AG04450 (cell line): ENCODE results near the gene LCNL1. TPM values are rescaled to one million over a fixed set of nuclear protein-coding genes. Genes with fewer than 3 reads are reported as not detected.

Source experiments
- CTCF ChIA-PET: fragments of 300-600, 350-600 bp; formaldehyde crosslinking; extraction: SDS; loops from one replicate; lab custom pipeline; 2022; ENCODE audit warnings: antibody characterized with exemption, inconsistent platforms; lab: Charles Lee
- POLR2A ChIA-PET: fragments of 350-600 bp; formaldehyde crosslinking; extraction: SDS; loops from one replicate; lab custom pipeline; 2021; ENCODE audit warnings: antibody characterized with exemption, inconsistent platforms; lab: Yijun Ruan, JAX
- DNase-seq: peaks from one replicate; pipeline ENCODE4 v3.0.0-alpha.2; 2011; ENCODE audit warnings: low read depth, low spot score
- H3K27ac ChIP-seq: one replicate; pipeline ENCODE4 v1.5.1; 2012; ENCODE audit warnings: low read depth, low read length, control low read depth
- H3K27me3 ChIP-seq: one replicate; pipeline ENCODE4 v1.6.0; 2012; ENCODE audit warnings: low read length; ENCODE audit not compliant: control insufficient read depth, insufficient read depth
- H3K4me3 ChIP-seq: 2 replicates; pipeline ENCODE4 v1.5.1; 2011; ENCODE audit warnings: mild to moderate bottlenecking, low read depth, low read length, control low read depth
- H3K9me3 ChIP-seq: 2 replicates; pipeline ENCODE4 v1.5.1; 2012; ENCODE audit warnings: low read length; ENCODE audit not compliant: control insufficient read depth, insufficient read depth
- CTCF ChIP-seq: IDR thresholded peaks from 2 replicates; pipeline ENCODE4 v1.5.1; 2011; ENCODE audit warnings: low read depth, low read length, control low read depth, inconsistent platforms
- polyA plus RNA-seq: library from polyadenylated mRNA; depleted of rRNA; stranded (reverse); fragments of >200 nt; gene quantifications from 2 replicates; pipeline ENCODE4 v1.2.3, GENCODE V29; 2011

LCNL1 gene
- polyA plus RNA-seq, 1 experiment, result 1.5 TPM

DNA sequence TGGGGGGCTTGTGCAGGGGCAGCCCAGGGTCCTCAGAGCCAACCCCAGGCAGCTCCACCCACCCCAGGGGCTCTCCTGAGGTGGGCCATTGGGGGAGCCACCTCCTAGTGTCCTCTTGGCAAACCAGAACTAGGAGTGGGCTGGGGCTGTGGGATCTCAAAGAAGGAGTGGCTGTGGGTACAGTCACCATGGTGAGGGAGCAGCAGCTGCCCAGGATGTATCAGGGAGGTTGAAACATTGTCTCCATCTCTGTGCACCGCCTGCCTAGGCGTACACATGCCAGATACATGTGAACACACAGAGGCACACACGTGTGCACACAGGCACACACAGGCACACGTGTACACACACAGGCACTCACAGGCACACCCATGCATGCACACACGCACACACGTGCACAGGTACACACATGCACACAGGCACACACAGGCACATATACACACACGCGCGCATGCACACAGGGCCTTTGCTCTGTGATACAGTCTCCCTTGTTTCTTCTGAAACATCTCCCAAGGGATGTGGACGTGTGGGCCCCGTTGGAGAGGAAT, 20.0 kb upstream of the LCNL1 start:
- DNase-seq, result no peak
- no peaks in the 10 kb centered on the region; the same call in 1 of the 2 replicates for H3K9me3 ChIP-seq
- CTCF ChIA-PET, result interaction anchor here (1.4 kb wide), 1 partner anchor 15 kb away, joined by 3 read pairs; no protein-coding TSS in a partner anchor
- POLR2A ChIA-PET, result no interaction called here
- H3K4me3 ChIP-seq, result no peak overlapping the region
- peaks cover 22% of the 10 kb centered on the region for H3K27me3 ChIP-seq
- TF ChIP-seq CTCF, result no peak
- no peak overlapping the region for H3K27ac ChIP-seq

DNA sequence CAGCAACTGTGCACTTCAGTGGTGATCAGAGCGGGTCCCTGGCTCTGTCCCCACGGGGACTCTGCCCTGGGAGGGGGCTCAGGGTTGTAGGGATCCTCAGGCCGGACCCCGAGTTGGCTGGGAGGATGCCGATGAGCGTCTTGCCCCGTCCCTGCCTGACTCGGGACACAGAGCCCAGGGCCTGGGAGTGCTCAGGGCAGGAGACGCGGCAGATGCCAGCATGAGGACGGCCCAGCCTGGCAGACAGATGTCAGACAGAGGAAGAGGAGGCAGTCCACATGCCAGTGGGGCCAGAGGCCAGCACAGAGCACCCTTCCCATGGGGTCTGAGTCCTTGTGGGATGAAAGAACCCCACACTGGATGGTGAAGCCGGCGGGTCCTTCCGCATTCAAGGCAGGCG, 19.5 kb upstream of the LCNL1 start:
- H3K27me3 ChIP-seq, result peaks cover 19% of the 10 kb centered on the region
- POLR2A ChIA-PET, result no interaction called here

DNA sequence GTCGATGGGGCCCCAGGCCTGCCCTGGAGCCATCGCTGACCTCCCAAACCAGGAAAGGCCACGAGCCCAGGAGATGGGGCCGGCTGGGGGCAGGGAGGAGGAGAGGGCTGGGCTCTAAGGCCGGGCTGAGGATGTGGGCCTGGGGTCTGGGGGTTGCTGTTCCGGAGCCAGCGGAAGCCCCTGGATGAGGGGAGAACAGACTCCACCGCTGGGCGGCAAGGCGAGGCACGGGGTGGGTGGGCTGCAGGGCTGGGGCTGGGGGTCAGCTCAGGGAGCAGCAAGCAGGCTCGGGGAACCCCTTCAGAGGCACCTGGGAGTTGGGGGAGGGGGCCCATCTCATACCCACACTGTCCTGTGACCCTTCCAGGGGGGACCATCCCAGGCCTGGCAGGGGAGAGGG, 19.0 kb upstream of the LCNL1 start:
- Histone ChIP-seq H3K4me3 (no peak overlapping the region), H3K27ac (no peak overlapping the region), H3K9me3 (no peaks in the 10 kb centered on the region; the same call in 1 of the 2 replicates), H3K27me3 (peaks cover 19% of the 10 kb centered on the region)
- ChIA-PET CTCF (no interaction called here), POLR2A (no interaction called here)
- TF ChIP-seq CTCF, result no peak
- DNase-seq, result no peak

More for the DNA sequence above, 19.5 kb upstream of the LCNL1 start:
- no peaks in the 10 kb centered on the region; the same call in 1 of the 2 replicates for H3K9me3 ChIP-seq
- no peak overlapping the region for H3K27ac ChIP-seq
- no peak for TF ChIP-seq CTCF
- no peak overlapping the region for H3K4me3 ChIP-seq
- no peak for DNase-seq
- CTCF ChIA-PET, result no interaction called here

DNA sequence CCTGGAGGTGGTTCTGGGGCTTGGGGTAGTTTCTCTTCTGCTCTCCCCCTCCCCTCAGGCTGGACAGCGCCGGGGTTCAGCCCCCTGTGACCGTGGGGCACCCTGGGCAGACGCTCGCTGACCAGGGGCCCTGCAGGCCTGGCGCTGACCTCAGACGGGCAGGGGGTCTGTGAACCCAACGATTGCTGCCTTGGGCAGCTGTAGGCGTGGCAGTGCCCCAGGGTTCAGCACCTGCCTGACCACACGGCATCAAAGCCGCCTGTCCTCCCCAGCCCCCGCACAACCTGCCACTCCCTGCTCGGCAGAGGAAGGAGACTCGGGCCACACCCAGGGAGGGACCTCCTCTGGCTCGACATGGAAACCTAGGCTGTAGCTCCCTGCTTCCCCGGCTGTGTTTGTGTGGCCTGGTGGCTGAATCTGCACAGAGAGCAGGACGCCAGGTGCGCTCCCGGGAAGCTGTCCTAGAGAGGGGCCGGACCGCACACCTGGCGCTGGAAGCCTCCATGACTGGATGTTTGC, 18.6 kb upstream of the LCNL1 start:
- Histone ChIP-seq H3K4me3 (no peak overlapping the region), H3K27ac (no peak overlapping the region), H3K27me3 (peaks cover 19% of the 10 kb centered on the region), H3K9me3 (no peaks in the 10 kb centered on the region; the same call in 1 of the 2 replicates)
- ChIA-PET CTCF (no interaction called here), POLR2A (no interaction called here)
- no peak for TF ChIP-seq CTCF
- DNase-seq, result no peak

- H3K4me3 ChIP-seq, result no peak overlapping the region
- H3K27me3 ChIP-seq, result peaks cover 16% of the 10 kb centered on the region
- no peak overlapping the region for H3K27ac ChIP-seq
- CTCF ChIA-PET, result no interaction called here
- no peak for DNase-seq
- H3K9me3 ChIP-seq, result no peaks in the 10 kb centered on the region; the same call in 1 of the 2 replicates
- POLR2A ChIA-PET, result no interaction called here
- TF ChIP-seq CTCF, result no peak
Observed at GRCh38 chr9:136964833-136965422, 17.9 kb upstream of the LCNL1 start.
